Vagina (tissue), 2 donors: ENCODE data around the gene OR10G8.

Experiments
- POLR2A ChIP-seq, 2 donors: fragments of 450-650 bp; IDR thresholded peaks; one replicate each; pipeline ENCODE4 v1.6.1; 2017; ENCODE audit warnings: antibody characterized with exemption in 2 of 2, mild to moderate bottlenecking in 2 of 2, moderate library complexity in 2 of 2
- POLR2AphosphoS5 ChIP-seq, 2 donors: sonication (generic); formaldehyde crosslinking; IDR thresholded peaks; one replicate each; pipeline ENCODE4 v1.9.0; 2017; ENCODE audit warnings: antibody characterized with exemption in 2 of 2, mild to moderate bottlenecking in 2 of 2, low read depth in 1 of 2; ENCODE audit not compliant: insufficient read depth in 1 of 2
- TF ChIP-seq, protein P1 (sequence below), 3 experiments: fragments of 450-650 bp in 2 of 3; fragments of 200-600 bp in 1 of 3; sonication (generic) in 1 of 3; IDR thresholded peaks; one replicate each; pipeline ENCODE4 v1.5.1; 2017 to 2019; ENCODE audit warnings: antibody characterized with exemption in 3 of 3, mild to moderate bottlenecking in 2 of 3, moderate library complexity in 2 of 3

DNA sequence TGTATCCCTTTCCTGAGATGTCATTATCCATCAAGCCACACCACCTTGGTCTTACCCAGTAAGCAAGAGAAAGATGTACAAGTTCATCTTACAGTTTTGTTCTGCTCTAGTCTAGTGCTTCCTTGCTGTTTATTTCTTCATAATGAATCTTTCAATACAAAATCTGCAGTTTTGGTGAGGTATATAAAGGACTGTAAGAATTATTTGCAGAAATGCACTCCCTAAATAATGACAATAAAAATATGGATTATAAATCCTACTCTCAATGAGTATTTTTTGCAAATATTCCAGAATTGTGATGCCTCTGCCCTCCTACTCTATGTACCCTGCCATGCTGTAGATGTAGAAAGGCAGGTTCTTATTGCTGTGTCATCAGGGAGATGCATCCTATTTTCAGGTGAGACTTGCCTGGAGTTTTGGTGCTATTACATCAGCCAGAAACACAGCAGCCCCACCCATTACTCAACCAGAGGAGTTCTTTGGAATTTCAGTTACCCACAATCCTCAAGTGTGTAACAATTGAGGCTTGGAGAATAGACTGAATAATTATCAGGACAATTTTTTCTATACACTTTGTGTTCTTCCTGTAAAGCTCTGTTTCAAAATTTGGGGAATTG, 48.8 kb upstream of the OR10G8 start, which contains the start of gene OR10S1:
- TF ChIP-seq, protein P1, sequence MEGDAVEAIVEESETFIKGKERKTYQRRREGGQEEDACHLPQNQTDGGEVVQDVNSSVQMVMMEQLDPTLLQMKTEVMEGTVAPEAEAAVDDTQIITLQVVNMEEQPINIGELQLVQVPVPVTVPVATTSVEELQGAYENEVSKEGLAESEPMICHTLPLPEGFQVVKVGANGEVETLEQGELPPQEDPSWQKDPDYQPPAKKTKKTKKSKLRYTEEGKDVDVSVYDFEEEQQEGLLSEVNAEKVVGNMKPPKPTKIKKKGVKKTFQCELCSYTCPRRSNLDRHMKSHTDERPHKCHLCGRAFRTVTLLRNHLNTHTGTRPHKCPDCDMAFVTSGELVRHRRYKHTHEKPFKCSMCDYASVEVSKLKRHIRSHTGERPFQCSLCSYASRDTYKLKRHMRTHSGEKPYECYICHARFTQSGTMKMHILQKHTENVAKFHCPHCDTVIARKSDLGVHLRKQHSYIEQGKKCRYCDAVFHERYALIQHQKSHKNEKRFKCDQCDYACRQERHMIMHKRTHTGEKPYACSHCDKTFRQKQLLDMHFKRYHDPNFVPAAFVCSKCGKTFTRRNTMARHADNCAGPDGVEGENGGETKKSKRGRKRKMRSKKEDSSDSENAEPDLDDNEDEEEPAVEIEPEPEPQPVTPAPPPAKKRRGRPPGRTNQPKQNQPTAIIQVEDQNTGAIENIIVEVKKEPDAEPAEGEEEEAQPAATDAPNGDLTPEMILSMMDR (IDR thresholded peaks at IDR 0.05): no peak
- TF ChIP-seq POLR2AphosphoS5 (IDR thresholded peaks at IDR 0.05; ENCODE audit: insufficient read depth in 1 of 2, low read depth in 1 of 2) (no peak), POLR2A (IDR thresholded peaks at IDR 0.05) (no peak)
